HepG2 (cell line): ENCODE results near the gene SECTM1.
"Not testable (repeated sequence)": the region's sequence is repeated elsewhere in the genome, so short reads cannot be mapped to it uniquely, and the experiment has no call there.

Experiments
- ARNT ChIP-seq: fragments of 450-650 bp; IDR thresholded peaks from 2 replicates; pipeline ENCODE4 v1.6.1; 2017
- BHLHE40 ChIP-seq: IDR thresholded peaks from 2 replicates; pipeline ENCODE4 v1.6.1; 2011; ENCODE audit warnings: low read length, improper control_type of control experiment
- CHD4 ChIP-seq: fragments of 200-600 bp; sonication (generic); IDR thresholded peaks from 2 replicates; pipeline ENCODE4 v1.7.0; 2017; ENCODE audit warnings: mild to moderate bottlenecking, low read length, borderline replicate concordance
- HDAC2 ChIP-seq: sonication (generic); formaldehyde crosslinking; IDR thresholded peaks from 2 replicates; pipeline ENCODE4 v1.4.0; 2020; ENCODE audit warnings: missing genetic modification reagents
- PITX1 ChIP-seq: sonication (generic); formaldehyde crosslinking; IDR thresholded peaks from 2 replicates; pipeline ENCODE4 v1.5.1; 2020; ENCODE audit warnings: mild to moderate bottlenecking, missing genetic modification reagents
- PRDM10 ChIP-seq: sonication (generic); formaldehyde crosslinking; IDR thresholded peaks from 2 replicates; pipeline ENCODE4 v1.4.0; 2020; ENCODE audit warnings: low read depth, missing genetic modification reagents
- ZNF256 ChIP-seq: sonication (generic); formaldehyde crosslinking; conservative IDR thresholded peaks from 2 replicates; pipeline ENCODE4 v1.4.0; 2020; ENCODE audit warnings: missing genetic modification reagents
- TF ChIP-seq, protein P1 (sequence below): IDR thresholded peaks from 2 replicates; pipeline ENCODE4 v1.6.1; 2012; ENCODE audit warnings: inconsistent platforms
- TF ChIP-seq, protein P2 (sequence below): sonication (generic); formaldehyde crosslinking; IDR thresholded peaks from 2 replicates; pipeline ENCODE4 v1.4.0; 2020; ENCODE audit warnings: missing genetic modification reagents
- TF ChIP-seq, protein P3 (sequence below): IDR thresholded peaks from 2 replicates; pipeline ENCODE4 v1.6.1; 2016; ENCODE audit warnings: low read depth, control low read depth
- TF ChIP-seq, protein P4 (sequence below): IDR thresholded peaks from 2 replicates; pipeline ENCODE4 v1.6.1; 2012; ENCODE audit warnings: low read depth, low read length, improper control_type of control experiment

- not testable (repeated sequence) for TF ChIP-seq PITX1 (CRISPR knock-in tag); HDAC2 (CRISPR knock-in tag); CHD4; PRDM10 (CRISPR knock-in tag); BHLHE40; ARNT; ZNF256 (CRISPR knock-in tag)
- TF ChIP-seq, protein P1, sequence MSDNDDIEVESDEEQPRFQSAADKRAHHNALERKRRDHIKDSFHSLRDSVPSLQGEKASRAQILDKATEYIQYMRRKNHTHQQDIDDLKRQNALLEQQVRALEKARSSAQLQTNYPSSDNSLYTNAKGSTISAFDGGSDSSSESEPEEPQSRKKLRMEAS: not testable (repeated sequence)
- TF ChIP-seq, protein P2, sequence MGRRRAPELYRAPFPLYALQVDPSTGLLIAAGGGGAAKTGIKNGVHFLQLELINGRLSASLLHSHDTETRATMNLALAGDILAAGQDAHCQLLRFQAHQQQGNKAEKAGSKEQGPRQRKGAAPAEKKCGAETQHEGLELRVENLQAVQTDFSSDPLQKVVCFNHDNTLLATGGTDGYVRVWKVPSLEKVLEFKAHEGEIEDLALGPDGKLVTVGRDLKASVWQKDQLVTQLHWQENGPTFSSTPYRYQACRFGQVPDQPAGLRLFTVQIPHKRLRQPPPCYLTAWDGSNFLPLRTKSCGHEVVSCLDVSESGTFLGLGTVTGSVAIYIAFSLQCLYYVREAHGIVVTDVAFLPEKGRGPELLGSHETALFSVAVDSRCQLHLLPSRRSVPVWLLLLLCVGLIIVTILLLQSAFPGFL (CRISPR knock-in tag): not testable (repeated sequence)
- TF ChIP-seq, protein P3, sequence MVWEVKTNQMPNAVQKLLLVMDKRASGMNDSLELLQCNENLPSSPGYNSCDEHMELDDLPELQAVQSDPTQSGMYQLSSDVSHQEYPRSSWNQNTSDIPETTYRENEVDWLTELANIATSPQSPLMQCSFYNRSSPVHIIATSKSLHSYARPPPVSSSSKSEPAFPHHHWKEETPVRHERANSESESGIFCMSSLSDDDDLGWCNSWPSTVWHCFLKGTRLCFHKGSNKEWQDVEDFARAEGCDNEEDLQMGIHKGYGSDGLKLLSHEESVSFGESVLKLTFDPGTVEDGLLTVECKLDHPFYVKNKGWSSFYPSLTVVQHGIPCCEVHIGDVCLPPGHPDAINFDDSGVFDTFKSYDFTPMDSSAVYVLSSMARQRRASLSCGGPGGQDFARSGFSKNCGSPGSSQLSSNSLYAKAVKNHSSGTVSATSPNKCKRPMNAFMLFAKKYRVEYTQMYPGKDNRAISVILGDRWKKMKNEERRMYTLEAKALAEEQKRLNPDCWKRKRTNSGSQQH (CRISPR knock-in tag): not testable (repeated sequence)
- TF ChIP-seq, protein P4, sequence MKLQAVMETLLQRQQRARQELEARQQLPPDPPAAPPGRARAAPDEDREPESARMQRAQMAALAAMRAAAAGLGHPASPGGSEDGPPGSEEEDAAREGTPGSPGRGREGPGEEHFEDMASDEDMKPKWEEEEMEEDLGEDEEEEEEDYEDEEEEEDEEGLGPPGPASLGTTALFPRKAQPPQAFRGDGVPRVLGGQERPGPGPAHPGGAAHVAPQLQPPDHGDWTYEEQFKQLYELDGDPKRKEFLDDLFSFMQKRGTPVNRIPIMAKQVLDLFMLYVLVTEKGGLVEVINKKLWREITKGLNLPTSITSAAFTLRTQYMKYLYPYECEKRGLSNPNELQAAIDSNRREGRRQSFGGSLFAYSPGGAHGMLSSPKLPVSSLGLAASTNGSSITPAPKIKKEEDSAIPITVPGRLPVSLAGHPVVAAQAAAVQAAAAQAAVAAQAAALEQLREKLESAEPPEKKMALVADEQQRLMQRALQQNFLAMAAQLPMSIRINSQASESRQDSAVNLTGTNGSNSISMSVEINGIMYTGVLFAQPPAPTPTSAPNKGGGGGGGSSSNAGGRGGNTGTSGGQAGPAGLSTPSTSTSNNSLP: not testable (repeated sequence)
Measured at GRCh38 chr17:82381703-82382009, 48.1 kb upstream of the SECTM1 start.
